ENCODE data around the gene MDM4.

Gene MDM4

GRCh38 chr1:204575221-204576190 lies 59.3 kb downstream of the MDM4 start:
- DNase-seq (ENCODE audit: low spot score): no peak
- H2BK12ac ChIP-seq (ENCODE audit: low read length): no peak overlapping the region
- H2AK5ac ChIP-seq (ENCODE audit: low read depth, low read length): no peak overlapping the region
- H3K18ac ChIP-seq (ENCODE audit: low read length): no peak overlapping the region
- H3K4me1 ChIP-seq (ENCODE audit: control insufficient read depth in 2 of 2, insufficient read depth in 1 of 2, low read depth in 1 of 2, low read length in 2 of 2): peaks cover 18 to 21% of the 10 kb centered on the region in 2 donors
- H3K14ac ChIP-seq (ENCODE audit: low read length): no peak overlapping the region
- no peaks in the 10 kb centered on the region for H3K79me1 ChIP-seq (ENCODE audit: low read depth, low read length)
- WGBS, 2 donors (ENCODE audit: extremely low coverage in 2 of 2, insufficient read length in 2 of 2, insufficient replicate concordance in 1 of 2): no CpG with 5 or more reads among the region's 13 CpGs
- no peak overlapping the region for H3K4ac ChIP-seq (ENCODE audit: low read length)
- no peak overlapping the region for H3K27ac ChIP-seq (replicated peaks; ENCODE audit: low read length)
- no peak overlapping the region for H3K9ac ChIP-seq (ENCODE audit: low read depth, low read length, poor library complexity)
- H2AFZ ChIP-seq (ENCODE audit: low read length): no peak overlapping the region
- no peak overlapping the region for H3K23ac ChIP-seq (ENCODE audit: low read depth, low read length, poor library complexity)
- H4K91ac ChIP-seq (ENCODE audit: low read depth, low read length, poor library complexity): no peak overlapping the region
- H2BK15ac ChIP-seq (ENCODE audit: low read length): no peak overlapping the region
- peak overlapping the region in 1 of 2 donors; percentile 27 for H3K4me3 ChIP-seq (ENCODE audit: low read length in 2 of 2)
- no peaks in the 10 kb centered on the region for H3K36me3 ChIP-seq (replicated peaks in 1 of 2; ENCODE audit: control insufficient read depth in 2 of 2, insufficient read depth in 2 of 2, low read length in 2 of 2)
- H4K8ac ChIP-seq (ENCODE audit: low read depth, low read length): no peak overlapping the region
- H3K4me2 ChIP-seq (ENCODE audit: insufficient read depth, low read length, poor library complexity, severe bottlenecking): no peak overlapping the region
- H2BK5ac ChIP-seq (ENCODE audit: low read length): no peak overlapping the region
- no peak overlapping the region for H2BK120ac ChIP-seq (ENCODE audit: low read depth, low read length)
- no peaks in the 10 kb centered on the region for H3K27me3 ChIP-seq (ENCODE audit: control insufficient read depth in 3 of 3, insufficient read depth in 3 of 3, low read depth in 1 of 3, low read length in 3 of 3)
- H3K9me3 ChIP-seq (replicated peaks in 1 of 2; ENCODE audit: control insufficient read depth in 2 of 2, insufficient read depth in 1 of 2, low read depth in 1 of 2, low read length in 2 of 2): peaks cover 3% of the 10 kb centered on the region in 2 donors

- Histone ChIP-seq H3K79me1 (ENCODE audit: low read depth, low read length) (no peaks in the 10 kb centered on the region), H2AK5ac (ENCODE audit: low read depth, low read length) (no peak overlapping the region), H3K4me3 (ENCODE audit: low read length in 2 of 2) (no peak overlapping the region), H3K18ac (ENCODE audit: low read length) (peak overlapping the region; percentile 46), H2BK120ac (ENCODE audit: low read depth, low read length) (no peak overlapping the region), H4K8ac (ENCODE audit: low read depth, low read length) (no peak overlapping the region), H3K23ac (ENCODE audit: low read depth, low read length, poor library complexity) (no peak overlapping the region), H2BK5ac (ENCODE audit: low read length) (no peak overlapping the region), H3K27me3 (ENCODE audit: control insufficient read depth in 3 of 3, insufficient read depth in 3 of 3, low read depth in 1 of 3, low read length in 3 of 3) (no peaks in the 10 kb centered on the region), H3K14ac (ENCODE audit: low read length) (no peak overlapping the region), H3K9me3 (replicated peaks in 1 of 2; ENCODE audit: control insufficient read depth in 2 of 2, insufficient read depth in 1 of 2, low read depth in 1 of 2, low read length in 2 of 2) (peaks cover 3% of the 10 kb centered on the region in 2 donors), H4K91ac (ENCODE audit: low read depth, low read length, poor library complexity) (no peak overlapping the region), H2BK15ac (ENCODE audit: low read length) (no peak overlapping the region), H3K4me2 (ENCODE audit: insufficient read depth, low read length, poor library complexity, severe bottlenecking) (no peak overlapping the region), H3K27ac (replicated peaks; ENCODE audit: low read length) (no peak overlapping the region), H2BK12ac (ENCODE audit: low read length) (no peak overlapping the region), H3K4ac (ENCODE audit: low read length) (no peak overlapping the region), H3K4me1 (ENCODE audit: control insufficient read depth in 2 of 2, insufficient read depth in 1 of 2, low read depth in 1 of 2, low read length in 2 of 2) (peaks cover 18 to 21% of the 10 kb centered on the region in 2 donors), H3K9ac (ENCODE audit: low read depth, low read length, poor library complexity) (no peak overlapping the region), H2AFZ (ENCODE audit: low read length) (peak overlapping the region; percentile 30), H3K36me3 (replicated peaks in 1 of 2; ENCODE audit: control insufficient read depth in 2 of 2, insufficient read depth in 2 of 2, low read length in 2 of 2) (no peaks in the 10 kb centered on the region)
- WGBS, 2 donors (ENCODE audit: extremely low coverage in 2 of 2, insufficient read length in 2 of 2, insufficient replicate concordance in 1 of 2): no CpG with 5 or more reads among the region's 8 CpGs
- no peak for DNase-seq (ENCODE audit: low spot score)
These were observed 60.2 kb downstream of the MDM4 start for GRCh38 chr1:204576422-204576821.

GRCh38 chr1:204577794-204578478 lies 61.7 kb downstream of the MDM4 start:
- Histone ChIP-seq H3K23ac (ENCODE audit: low read depth, low read length, poor library complexity) (no peak overlapping the region), H3K9ac (ENCODE audit: low read depth, low read length, poor library complexity) (no peak overlapping the region), H3K36me3 (replicated peaks in 1 of 2; ENCODE audit: control insufficient read depth in 2 of 2, insufficient read depth in 2 of 2, low read length in 2 of 2) (no peaks in the 10 kb centered on the region), H2BK15ac (ENCODE audit: low read length) (peak overlapping the region; percentile 62), H2BK120ac (ENCODE audit: low read depth, low read length) (no peak overlapping the region), H4K8ac (ENCODE audit: low read depth, low read length) (no peak overlapping the region), H3K14ac (ENCODE audit: low read length) (no peak overlapping the region), H2AK5ac (ENCODE audit: low read depth, low read length) (no peak overlapping the region), H3K4me3 (ENCODE audit: low read length in 2 of 2) (no peak overlapping the region), H4K91ac (ENCODE audit: low read depth, low read length, poor library complexity) (no peak overlapping the region), H2BK12ac (ENCODE audit: low read length) (no peak overlapping the region), H3K18ac (ENCODE audit: low read length) (no peak overlapping the region), H3K4me2 (ENCODE audit: insufficient read depth, low read length, poor library complexity, severe bottlenecking) (no peak overlapping the region), H2AFZ (ENCODE audit: low read length) (no peak overlapping the region), H2BK5ac (ENCODE audit: low read length) (no peak overlapping the region), H3K4ac (ENCODE audit: low read length) (no peak overlapping the region), H3K9me3 (replicated peaks in 1 of 2; ENCODE audit: control insufficient read depth in 2 of 2, insufficient read depth in 1 of 2, low read depth in 1 of 2, low read length in 2 of 2) (peaks cover 3% of the 10 kb centered on the region in 2 donors), H3K27me3 (ENCODE audit: control insufficient read depth in 3 of 3, insufficient read depth in 3 of 3, low read depth in 1 of 3, low read length in 3 of 3) (no peaks in the 10 kb centered on the region), H3K79me1 (ENCODE audit: low read depth, low read length) (no peaks in the 10 kb centered on the region), H3K27ac (replicated peaks; ENCODE audit: low read length) (no peak overlapping the region), H3K4me1 (ENCODE audit: control insufficient read depth in 2 of 2, insufficient read depth in 1 of 2, low read depth in 1 of 2, low read length in 2 of 2) (peaks cover 18 to 21% of the 10 kb centered on the region in 2 donors)
- WGBS, 2 donors (ENCODE audit: extremely low coverage in 2 of 2, insufficient read length in 2 of 2, insufficient replicate concordance in 1 of 2): no CpG with 5 or more reads among the region's 10 CpGs
- DNase-seq (ENCODE audit: low spot score): no peak
